COR-L47 (cell line): ENCODE results near the gene RBFOX1.

Experiments
- DNase-seq: peaks from one replicate; lab custom pipeline; 2025; lab: John Stamatoyannopoulos, UW

RBFOX1 gene

GRCh38 chr16:7524419-7524818, 191.8 kb downstream of the RBFOX1 start:
- no peak for DNase-seq

GRCh38 chr16:7526736-7527135, 194.1 kb downstream of the RBFOX1 start:
- DNase-seq: no peak

- no peak for DNase-seq
These were observed 199.9 kb downstream of the RBFOX1 start for GRCh38 chr16:7532534-7532933.

- no peak for DNase-seq
These were observed 202.1 kb downstream of the RBFOX1 start for GRCh38 chr16:7534749-7535148.

GRCh38 chr16:7541026-7541425, 208.4 kb downstream of the RBFOX1 start:
- no peak for DNase-seq

GRCh38 chr16:7545251-7545650, 212.6 kb downstream of the RBFOX1 start:
- no peak for DNase-seq

- no peak for DNase-seq
These were observed 214.3 kb downstream of the RBFOX1 start for GRCh38 chr16:7546948-7547347.

- peak; percentile 41 for DNase-seq
These were observed 215.1 kb downstream of the RBFOX1 start for GRCh38 chr16:7547736-7548135.

- DNase-seq: no peak
These were observed 216.2 kb downstream of the RBFOX1 start for GRCh38 chr16:7548796-7549318.

GRCh38 chr16:7550096-7550495, 217.5 kb downstream of the RBFOX1 start:
- no peak for DNase-seq

- no peak for DNase-seq
These were observed 222.8 kb downstream of the RBFOX1 start for GRCh38 chr16:7555459-7555858.

GRCh38 chr16:7561908-7562405, 229.3 kb downstream of the RBFOX1 start:
- DNase-seq: no peak

GRCh38 chr16:7566360-7566759, 233.7 kb downstream of the RBFOX1 start:
- no peak for DNase-seq

GRCh38 chr16:7571366-7571765, 238.7 kb downstream of the RBFOX1 start:
- no peak for DNase-seq

- no peak for DNase-seq
These were observed 244.9 kb downstream of the RBFOX1 start for GRCh38 chr16:7577588-7577987.

GRCh38 chr16:7579454-7579853, 246.8 kb downstream of the RBFOX1 start:
- DNase-seq: no peak

- DNase-seq: no peak
These were observed 248.5 kb downstream of the RBFOX1 start for GRCh38 chr16:7581175-7581574.

- DNase-seq: no peak
These were observed 250.8 kb downstream of the RBFOX1 start for GRCh38 chr16:7583396-7583795.

GRCh38 chr16:7584561-7584960, 251.9 kb downstream of the RBFOX1 start:
- peak; percentile 49 for DNase-seq

- no peak for DNase-seq
These were observed 253.1 kb downstream of the RBFOX1 start for GRCh38 chr16:7585705-7586104.

- no peak for DNase-seq
These were observed 258.3 kb downstream of the RBFOX1 start for GRCh38 chr16:7590934-7591333.

- no peak for DNase-seq
These were observed 263.7 kb downstream of the RBFOX1 start for GRCh38 chr16:7596308-7596707.

- no peak for DNase-seq
These were observed 265.0 kb downstream of the RBFOX1 start for GRCh38 chr16:7597677-7598076.

- no peak for DNase-seq
These were observed 268.5 kb downstream of the RBFOX1 start for GRCh38 chr16:7601100-7601499.
